ENCODE data around the gene CHIT1.
"Not testable (repeated sequence)": the region's sequence is repeated elsewhere in the genome, so short reads cannot be mapped to it uniquely, and the experiment has no call there.

CHIT1 gene

DNA sequence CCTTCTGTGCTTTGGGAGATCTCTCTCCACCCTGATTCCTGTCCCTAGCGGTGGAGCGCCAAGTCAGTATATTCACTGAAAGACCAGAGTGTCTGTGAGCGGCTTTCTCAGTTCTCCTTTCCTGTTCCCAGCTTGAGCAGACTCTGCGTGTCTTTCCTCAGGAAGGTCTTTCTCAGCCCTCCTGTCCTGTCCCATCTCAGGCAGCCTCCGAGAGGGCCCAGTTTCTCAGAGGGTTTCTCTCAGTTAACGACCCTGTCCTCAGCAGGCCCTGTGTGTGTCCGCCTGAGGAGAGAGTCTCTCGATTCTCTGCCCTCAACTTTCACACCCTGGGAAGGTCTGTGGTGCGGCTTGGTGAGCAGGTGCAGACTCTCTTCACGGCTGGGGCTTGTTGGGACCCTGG, 34.0 kb upstream of the CHIT1 start:
- TF ChIP-seq, protein P1, sequence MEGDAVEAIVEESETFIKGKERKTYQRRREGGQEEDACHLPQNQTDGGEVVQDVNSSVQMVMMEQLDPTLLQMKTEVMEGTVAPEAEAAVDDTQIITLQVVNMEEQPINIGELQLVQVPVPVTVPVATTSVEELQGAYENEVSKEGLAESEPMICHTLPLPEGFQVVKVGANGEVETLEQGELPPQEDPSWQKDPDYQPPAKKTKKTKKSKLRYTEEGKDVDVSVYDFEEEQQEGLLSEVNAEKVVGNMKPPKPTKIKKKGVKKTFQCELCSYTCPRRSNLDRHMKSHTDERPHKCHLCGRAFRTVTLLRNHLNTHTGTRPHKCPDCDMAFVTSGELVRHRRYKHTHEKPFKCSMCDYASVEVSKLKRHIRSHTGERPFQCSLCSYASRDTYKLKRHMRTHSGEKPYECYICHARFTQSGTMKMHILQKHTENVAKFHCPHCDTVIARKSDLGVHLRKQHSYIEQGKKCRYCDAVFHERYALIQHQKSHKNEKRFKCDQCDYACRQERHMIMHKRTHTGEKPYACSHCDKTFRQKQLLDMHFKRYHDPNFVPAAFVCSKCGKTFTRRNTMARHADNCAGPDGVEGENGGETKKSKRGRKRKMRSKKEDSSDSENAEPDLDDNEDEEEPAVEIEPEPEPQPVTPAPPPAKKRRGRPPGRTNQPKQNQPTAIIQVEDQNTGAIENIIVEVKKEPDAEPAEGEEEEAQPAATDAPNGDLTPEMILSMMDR (IDR thresholded peaks at IDR 0.05; ENCODE audit: low read depth, low read length), result no peak
- DNase-seq (ENCODE audit: extremely low read depth, low read depth), result no peak

DNA sequence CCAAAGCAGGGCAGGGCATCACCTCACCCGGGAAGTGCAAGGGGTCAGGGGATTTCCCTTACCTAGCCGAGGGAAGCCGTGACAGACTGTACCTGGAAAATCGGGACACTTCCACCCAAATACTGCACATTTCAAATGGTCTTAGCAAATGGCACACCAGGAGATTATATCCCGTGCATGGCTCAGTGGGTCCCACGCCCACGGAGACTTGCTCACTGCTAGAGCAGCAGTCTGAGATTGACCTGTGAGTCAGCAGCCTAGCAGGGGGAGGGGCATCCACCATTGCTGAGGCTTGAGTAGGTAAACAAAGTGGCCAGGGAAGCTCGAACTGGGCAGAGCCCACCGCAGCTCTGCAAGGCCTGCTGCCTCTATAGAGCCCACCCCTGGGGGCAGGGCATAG, 27.2 kb upstream of the CHIT1 start:
- not testable (repeated sequence) for DNase-seq (ENCODE audit: extremely low read depth, low read depth)

DNA sequence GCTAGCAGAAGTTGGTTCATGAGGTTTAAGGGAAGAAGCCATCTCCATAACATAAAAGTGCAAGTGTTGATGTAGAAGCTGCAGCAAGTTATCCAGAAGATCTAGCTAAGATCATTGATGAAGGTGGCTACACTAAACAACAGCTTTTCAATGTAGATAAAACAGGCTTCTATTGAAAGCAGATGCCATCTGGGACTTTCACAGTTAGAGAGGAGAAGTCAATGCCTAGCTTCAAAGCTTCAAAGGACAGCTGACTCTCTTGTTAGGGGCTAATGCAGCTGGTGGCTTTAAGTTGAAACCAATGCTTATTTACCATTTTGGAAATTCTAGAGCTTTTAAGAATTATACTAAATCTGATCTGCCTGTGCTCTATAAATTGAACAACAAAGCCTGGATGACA, 25.3 kb upstream of the CHIT1 start:
- not testable (repeated sequence) for DNase-seq (ENCODE audit: extremely low read depth, low read depth)

DNA sequence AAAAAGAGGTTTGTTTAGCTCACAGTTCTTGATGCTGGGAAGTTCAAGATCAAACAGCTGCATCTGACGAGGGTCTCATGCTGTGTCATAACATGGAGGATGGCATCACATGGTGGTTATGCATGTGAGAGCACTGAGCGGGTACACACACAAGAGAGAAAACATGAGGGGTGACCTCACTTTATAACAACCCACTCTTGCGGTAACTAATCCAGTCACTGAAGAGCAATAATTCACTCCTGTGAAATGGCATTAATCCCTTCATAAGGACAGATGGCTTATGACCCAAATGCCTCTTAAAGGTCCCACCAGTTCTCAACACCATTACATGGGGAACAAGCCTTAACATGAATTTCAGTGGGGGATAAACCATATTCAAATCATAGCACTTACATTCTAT, 23.2 kb upstream of the CHIT1 start:
- DNase-seq (ENCODE audit: extremely low read depth, low read depth), result no peak
- TF ChIP-seq, protein P1 (IDR thresholded peaks at IDR 0.05; ENCODE audit: low read depth, low read length), result no peak

DNA sequence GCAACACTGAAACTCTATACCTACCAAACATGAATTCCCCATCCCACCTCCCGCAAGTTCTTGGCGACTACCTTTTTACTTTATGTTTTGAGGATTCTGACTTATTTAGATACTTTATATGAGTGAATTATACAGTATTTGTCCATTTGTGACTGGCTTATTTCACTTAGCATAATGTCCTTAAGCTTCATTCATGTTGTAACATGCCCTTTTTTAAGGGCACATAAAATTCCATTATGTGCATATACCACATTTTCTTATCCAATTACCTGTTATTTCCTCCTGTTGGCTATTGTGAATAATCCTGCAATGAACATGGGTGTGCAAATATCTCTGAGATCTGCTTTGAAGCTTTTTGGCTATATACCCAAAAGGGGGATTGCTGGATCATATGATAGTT, 22.0 kb upstream of the CHIT1 start:
- TF ChIP-seq, protein P1 (IDR thresholded peaks at IDR 0.05; ENCODE audit: low read depth, low read length), result no peak
- no peak for DNase-seq (ENCODE audit: extremely low read depth, low read depth)

DNA sequence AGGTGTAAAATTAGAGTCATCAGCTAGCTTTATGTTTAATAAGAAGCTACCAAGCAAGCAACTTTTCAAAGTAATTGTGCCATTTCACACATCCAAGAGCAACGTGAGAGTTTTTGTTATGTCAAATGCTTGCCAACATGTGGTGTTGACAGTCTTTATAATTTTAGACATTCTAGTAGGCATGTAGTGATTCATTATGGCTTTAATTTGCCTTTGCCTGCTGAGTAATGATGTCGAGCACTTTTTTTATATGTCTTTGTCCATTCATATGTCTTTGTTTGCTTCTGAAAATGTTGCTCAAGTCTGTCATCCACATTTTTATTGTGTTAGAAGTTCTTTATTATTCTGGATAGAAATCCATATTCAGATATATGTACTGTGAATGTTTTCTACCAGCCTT, 21.4 kb upstream of the CHIT1 start:
- TF ChIP-seq, protein P1 (IDR thresholded peaks at IDR 0.05; ENCODE audit: low read depth, low read length), result no peak
- DNase-seq (ENCODE audit: extremely low read depth, low read depth), result no peak

DNA sequence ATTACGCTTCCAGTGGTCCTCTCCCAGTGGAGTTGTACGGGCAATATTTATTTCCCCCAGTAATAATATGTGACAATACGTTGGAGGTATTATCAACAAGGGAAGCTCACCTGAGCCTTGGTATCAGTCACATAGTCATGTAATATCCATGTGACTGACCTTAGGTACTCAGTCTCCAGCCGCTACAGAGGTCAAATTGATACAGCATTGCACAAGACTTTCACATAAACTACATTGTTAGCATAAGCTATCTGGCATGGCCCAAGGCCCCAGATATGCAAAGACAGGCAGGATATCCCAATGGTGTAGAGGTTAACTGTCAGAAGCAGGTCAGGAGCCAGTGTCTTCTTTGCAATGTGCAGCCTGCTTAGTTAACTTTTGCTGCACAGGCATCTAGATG, 15.3 kb upstream of the CHIT1 start:
- no peak for DNase-seq (ENCODE audit: extremely low read depth, low read depth)
- TF ChIP-seq, protein P1 (IDR thresholded peaks at IDR 0.05; ENCODE audit: low read depth, low read length), result no peak

DNA sequence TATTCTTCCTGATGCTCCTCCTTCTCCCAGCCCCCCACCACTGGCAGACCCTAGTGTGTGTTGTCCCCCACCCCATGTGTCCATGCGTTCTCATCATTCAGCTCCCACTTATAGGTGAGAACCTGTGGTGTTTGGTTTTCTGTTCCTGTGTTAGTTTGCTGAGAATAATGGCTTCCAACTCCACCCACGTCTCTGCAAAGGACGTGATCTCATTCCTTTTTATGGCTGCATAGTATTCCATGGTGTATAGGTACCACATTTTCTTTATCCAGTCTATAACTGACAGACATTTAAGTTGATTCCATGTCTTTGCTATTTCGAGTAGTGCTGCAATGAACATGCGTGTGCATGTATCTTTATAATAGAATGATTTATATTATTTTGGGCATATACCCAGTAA, 12.2 kb upstream of the CHIT1 start:
- DNase-seq (ENCODE audit: extremely low read depth, low read depth), result not testable (repeated sequence)

DNA sequence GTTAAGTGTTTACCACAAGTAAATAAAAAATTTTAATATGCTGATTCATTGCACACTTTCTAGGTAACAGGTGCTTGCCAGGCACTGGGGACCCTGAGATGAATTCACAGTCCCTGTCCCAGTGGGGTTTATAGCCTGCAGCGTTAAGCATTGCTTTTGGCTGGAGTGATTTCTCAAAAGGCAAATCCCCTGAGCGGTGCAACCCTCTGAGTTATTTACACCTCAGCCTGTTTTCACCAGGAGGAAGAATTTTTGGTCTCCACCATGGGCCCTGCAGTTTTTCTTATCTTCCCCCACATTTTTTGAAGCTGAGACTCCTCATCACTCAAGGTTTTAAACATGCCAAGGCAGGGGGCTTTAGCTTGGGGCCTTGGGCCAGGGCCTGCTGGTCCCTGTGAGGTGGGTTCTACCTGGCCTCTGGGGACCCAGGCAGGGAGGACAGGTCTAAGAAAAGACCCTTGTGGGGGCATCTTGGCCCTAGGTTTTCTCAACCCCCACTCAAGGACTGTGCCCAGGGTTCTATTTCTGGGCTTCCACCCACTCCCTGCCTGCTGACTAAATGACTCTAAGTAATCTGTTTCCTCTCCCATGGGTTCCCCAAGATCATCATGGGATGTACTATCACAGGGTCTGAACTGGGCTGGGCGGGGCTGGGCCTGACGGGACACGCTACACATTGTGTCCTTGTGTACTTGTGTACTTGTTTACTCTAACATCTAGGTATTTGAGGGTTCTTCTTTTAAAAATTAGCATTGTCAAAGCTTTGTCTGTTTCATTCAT, 10.2 kb upstream of the CHIT1 start:
- DNase-seq (ENCODE audit: extremely low read depth, low read depth), result no peak
- TF ChIP-seq, protein P1 (IDR thresholded peaks at IDR 0.05; ENCODE audit: low read depth, low read length), result no peak
